HCT116 (cell line): ENCODE data around the gene NSUN4. TPM values are rescaled to one million over a fixed set of nuclear protein-coding genes. Genes with fewer than 3 reads are reported as not detected.

Experiments
- ATAC-seq: fragments of 200-7000 bp; cut with Tn5 transposase; 2 replicates; pipeline ENCODE4 v1.9.1; 2020; ENCODE audit warnings: mild to moderate bottlenecking, moderate library complexity
- BruUV-seq: library from RNA; stranded (reverse); fragments of 400-500 nt; replicated peaks from 2 replicates; lab custom pipeline; 2021; lab: Mats Ljungman, UMichigan
- CTCF ChIA-PET: fragments of 300-600 bp; sonication (Branson Sonifier 250); formaldehyde crosslinking; loops from one replicate; lab custom pipeline; 2021; ENCODE audit warnings: antibody characterized with exemption; lab: Charles Lee
- POLR2A ChIA-PET: fragments of 300-600, 350-600 bp; sonication (Branson Sonifier 250); formaldehyde crosslinking; loops from one replicate; lab custom pipeline; 2021; ENCODE audit warnings: antibody characterized with exemption; lab: Charles Lee
- RAD21 ChIA-PET, 2 experiments: fragments of 300-600 bp; sonication (Branson Sonifier 250); formaldehyde crosslinking; loops; one replicate each; lab custom pipeline; 2023; ENCODE audit warnings: low total read pairs in 2 of 2; ENCODE audit not compliant: uncharacterized antibody in 2 of 2, unreplicated experiment in 2 of 2, low non-redundant PET in 1 of 2; lab: Charles Lee
- DNase-seq: peaks from one replicate; pipeline ENCODE4 v3.0.0-alpha.2; 2010; ENCODE audit warnings: low read depth, low spot score
- H2AFZ ChIP-seq: fragments of 200-600 bp; shearing (Covaris generic), sonication (generic); 2 replicates; pipeline ENCODE4 v1.6.1; 2017; ENCODE audit warnings: low read depth, mixed run types, mixed read lengths, antibody characterized with exemption, low read length; ENCODE audit not compliant: poor library complexity, severe bottlenecking
- H3K27ac ChIP-seq: 2 replicates; pipeline ENCODE4 v1.5.1; 2012; ENCODE audit warnings: low read depth, low read length
- H3K27me3 ChIP-seq: fragments of 200-600 bp; sonication (generic); 2 replicates; pipeline ENCODE4 v1.6.1; 2016; ENCODE audit warnings: mixed run types, low read length, mixed read lengths; ENCODE audit not compliant: insufficient read depth
- H3K36me3 ChIP-seq, 2 experiments: fragments of 200-500 bp in 1 of 2; fragments of 200-600 bp in 1 of 2; sonication (Bioruptor generic) in 1 of 2; sonication (generic) in 1 of 2; 2 replicates each; pipeline versions ENCODE4 v1.5.1 to v1.6.1; 2014 to 2016; ENCODE audit warnings: low read length in 2 of 2, inconsistent platforms in 1 of 2, mixed read lengths in 1 of 2, mixed run types in 1 of 2; ENCODE audit not compliant: insufficient read depth in 2 of 2, control insufficient read depth in 1 of 2
- H3K4me1 ChIP-seq, 2 experiments: fragments of 200-600 bp in 1 of 2; sonication (generic) in 1 of 2; 2 replicates each; pipeline versions ENCODE4 v1.5.1 to v1.6.1; 2012 to 2017; ENCODE audit warnings: low read length in 2 of 2, inconsistent platforms in 1 of 2, mild to moderate bottlenecking in 1 of 2, mixed read lengths in 1 of 2, mixed run types in 1 of 2, moderate library complexity in 1 of 2; ENCODE audit not compliant: insufficient read depth in 2 of 2, control insufficient read depth in 1 of 2
- H3K4me2 ChIP-seq: fragments of 200-600 bp; sonication (generic); 2 replicates; pipeline ENCODE4 v1.6.1; 2017; ENCODE audit warnings: mixed run types, low read length, mixed read lengths
- H3K4me3 ChIP-seq, 2 experiments: fragments of 200-600 bp in 1 of 2; sonication (generic) in 1 of 2; replicated peaks in 1 of 2; 2 replicates each; pipeline ENCODE4 v1.5.1; 2011 to 2016; ENCODE audit warnings: low read length in 2 of 2, control low read depth in 1 of 2, low read depth in 1 of 2, mild to moderate bottlenecking in 1 of 2, mixed read lengths in 1 of 2, mixed run types in 1 of 2
- H3K79me2 ChIP-seq: fragments of 200-600 bp; sonication (generic); 2 replicates; pipeline ENCODE4 v1.6.1; 2017; ENCODE audit warnings: mild to moderate bottlenecking, mixed run types, low read length, moderate library complexity, mixed read lengths; ENCODE audit not compliant: insufficient read depth
- H3K9ac ChIP-seq: fragments of 200-600 bp; sonication (generic); 2 replicates; pipeline ENCODE4 v1.6.1; 2016; ENCODE audit warnings: low read length, mixed read lengths
- H3K9me2 ChIP-seq: fragments of 200-600 bp; sonication (generic), shearing (Covaris generic); 2 replicates; pipeline ENCODE4 v1.6.1; 2017; ENCODE audit warnings: mixed run types, mild to moderate bottlenecking, moderate library complexity; ENCODE audit not compliant: insufficient read depth
- H3K9me3 ChIP-seq, 2 experiments: fragments of 200-500 bp in 1 of 2; fragments of 200-600 bp in 1 of 2; sonication (Bioruptor generic) in 1 of 2; sonication (generic) in 1 of 2; 2 replicates each; pipeline ENCODE4 v1.6.1; 2014 to 2017; ENCODE audit warnings: low read length in 2 of 2, mixed read lengths in 2 of 2, inconsistent platforms in 1 of 2, low read depth in 1 of 2, mild to moderate bottlenecking in 1 of 2, mixed run types in 1 of 2, moderate library complexity in 1 of 2; ENCODE audit not compliant: control insufficient read depth in 1 of 2, insufficient read depth in 1 of 2
- H4K20me1 ChIP-seq: fragments of 200-600 bp; sonication (generic), shearing (Covaris generic); 2 replicates; pipeline ENCODE4 v1.6.1; 2017; ENCODE audit warnings: mixed run types, mild to moderate bottlenecking, moderate library complexity; ENCODE audit not compliant: insufficient read depth
- FOSL1 ChIP-seq: IDR thresholded peaks from 2 replicates; pipeline ENCODE4 v1.6.1; 2012; ENCODE audit warnings: low read depth
- POLR2A ChIP-seq: IDR thresholded peaks from 2 replicates; pipeline ENCODE4 v1.7.0; 2011; ENCODE audit warnings: borderline replicate concordance; ENCODE audit not compliant: insufficient read depth, insufficient read length; ENCODE audit errors: extremely low read depth
- SP1 ChIP-seq: IDR thresholded peaks from 2 replicates; pipeline ENCODE4 v1.6.1; 2012; ENCODE audit warnings: low read depth
- ZBTB33 ChIP-seq: IDR thresholded peaks from 2 replicates; pipeline ENCODE4 v1.6.1; 2011; ENCODE audit warnings: mild to moderate bottlenecking, low read length, moderate library complexity; ENCODE audit not compliant: insufficient replicate concordance; ENCODE audit errors: extremely low read depth
- intact Hi-C: fragments of 100-400 bp; cut with micrococcal nuclease; formaldehyde crosslinking; loops from 2 replicates; pipeline ENCODE4 v1.10.0; 2022
- total RNA-seq: library from RNA; stranded (reverse); gene quantifications from one replicate; pipeline ENCODE4 v1.2.1, GENCODE V29; 2021; ENCODE audit not compliant: unreplicated experiment

The NSUN4 gene
- total RNA-seq, 1 experiment from 2014 or later, result 27.8 TPM

- intact Hi-C loops, result no loop called here
- Histone ChIP-seq H3K27ac (no peak overlapping the region), H3K79me2 (no peaks in the 10 kb centered on the region), H3K9me2 (no peaks in the 10 kb centered on the region), H2AFZ (no peak overlapping the region), H3K9me3 (no peaks in the 10 kb centered on the region), H3K4me1 (peaks cover 8 to 18% of the 10 kb centered on the region in 2 experiments; a peak in 3 of 4 replicates), H3K36me3 (no peaks in the 10 kb centered on the region), H3K4me3 (peak overlapping the region in 1 of 2 experiments; percentile 20; a peak in 1 of 4 replicates), H3K9ac (no peak overlapping the region), H3K4me2 (peak overlapping the region; percentile 63), H3K27me3 (no peaks in the 10 kb centered on the region), H4K20me1 (no peaks in the 10 kb centered on the region)
- CTCF ChIA-PET, result no interaction called here
- ATAC-seq, result no peak; the same call in 1 of the 2 replicates
- RAD21 ChIA-PET, result no interaction called here
- DNase-seq, result no peak
- TF ChIP-seq ZBTB33 (no peak), FOSL1 (no peak), SP1 (no peak), POLR2A (no peak)
- no TSS peak for BruUV-seq
- POLR2A ChIA-PET, result no interaction called here
Observed at GRCh38 chr1:46401154-46401913, 60.7 kb downstream of the NSUN4 start.
